ENCODE data around the gene SMIM10.
"Not testable (repeated sequence)": the region's sequence is repeated elsewhere in the genome, so short reads cannot be mapped to it uniquely, and the experiment has no call there.

Gene SMIM10

GRCh38 chrX:135015523-135016245, 24.9 kb downstream of the SMIM10 start:
- no peak for DNase-seq

- not testable (repeated sequence) for DNase-seq
These were observed 29.1 kb downstream of the SMIM10 start for GRCh38 chrX:135019890-135020289.

- not testable (repeated sequence) for DNase-seq
These were observed 33.0 kb downstream of the SMIM10 start for GRCh38 chrX:135023791-135024190.

GRCh38 chrX:135024526-135024925, 33.7 kb downstream of the SMIM10 start:
- no peak for DNase-seq

- not testable (repeated sequence) for DNase-seq
These were observed 39.6 kb downstream of the SMIM10 start for GRCh38 chrX:135030207-135030963.

DNA sequence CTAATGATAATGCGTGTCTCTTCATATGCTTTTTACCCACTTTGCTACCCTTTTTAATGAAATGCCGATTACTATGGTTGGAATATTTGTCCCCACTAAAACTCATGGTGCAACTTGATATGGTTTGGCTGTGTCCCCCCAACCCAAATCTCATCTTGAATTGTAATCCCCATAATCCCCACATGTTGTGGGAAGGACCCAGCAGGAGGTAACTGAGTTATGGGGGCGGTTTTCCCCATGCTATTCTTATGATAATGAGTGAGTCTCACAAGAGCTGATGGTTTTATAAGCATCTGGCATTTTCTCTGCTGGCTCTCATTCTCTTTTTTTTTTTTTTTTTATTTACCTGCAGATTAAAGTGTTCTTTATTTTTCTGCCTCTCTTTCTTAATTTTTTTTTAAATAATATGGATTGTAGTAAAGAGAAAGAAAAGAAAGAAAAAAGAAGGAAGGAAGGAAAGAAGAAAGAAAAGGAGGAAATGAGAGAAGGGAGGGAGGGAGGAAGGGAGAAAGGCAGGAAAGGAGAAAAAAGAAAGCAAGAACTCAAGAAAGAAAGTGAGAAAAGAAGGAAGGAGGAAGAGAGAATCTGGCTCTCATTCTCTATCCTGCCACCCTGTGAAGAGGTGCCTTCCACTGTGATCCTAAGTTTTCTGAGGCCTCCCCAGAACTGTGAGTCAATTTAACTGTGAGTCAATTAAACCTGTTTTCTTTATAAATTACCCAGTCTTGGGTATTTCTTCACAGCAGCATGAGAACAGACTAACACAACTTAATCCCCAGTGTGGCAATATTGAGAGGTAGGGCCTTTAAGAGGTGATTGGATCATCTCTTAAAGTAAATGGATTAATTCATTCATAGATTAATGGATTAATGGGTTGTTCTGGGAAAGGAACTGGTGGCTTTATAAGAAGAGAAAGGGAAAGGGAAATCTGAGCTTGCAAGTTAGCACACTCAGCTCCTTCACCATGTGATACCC, 50.6 kb downstream of the SMIM10 start:
- DNase-seq: not testable (repeated sequence)

All from islet precursor cell (in vitro differentiated cells).